SK-N-SH (cell line): ENCODE data around the gene LTV1. TPM values are rescaled to one million over a fixed set of nuclear protein-coding genes. Genes with fewer than 3 reads are reported as not detected.

Experiments used
- CTCF ChIA-PET: fragments of 300-600, 350-600 bp; formaldehyde crosslinking; extraction: SDS; loops from one replicate; lab custom pipeline; 2021; lab: Yijun Ruan, JAX
- POLR2A ChIA-PET: fragments of 350-600 bp; sonication (Branson Sonifier 250); formaldehyde crosslinking; extraction: SDS; loops from one replicate; lab custom pipeline; 2020; ENCODE audit warnings: antibody characterized with exemption, inconsistent platforms; lab: Yijun Ruan, JAX
- DNase-seq: peaks from one replicate; pipeline ENCODE4 v3.0.0; 2012
- H2AFZ ChIP-seq: fragments of 200-600 bp; sonication (generic); 2 replicates; pipeline ENCODE4 v1.8.1; 2016; ENCODE audit warnings: antibody characterized with exemption, mild to moderate bottlenecking, low read depth
- H3F3A ChIP-seq: fragments of 200-600 bp; sonication (generic); replicated peaks from 2 replicates; pipeline ENCODE3; 2016; ENCODE audit warnings: antibody characterized with exemption, mild to moderate bottlenecking; ENCODE audit not compliant: insufficient read depth
- H3K27ac ChIP-seq, 2 experiments: fragments of 200-500 bp in 1 of 2; fragments of 200-600 bp in 1 of 2; sonication (Bioruptor generic) in 1 of 2; sonication (generic), shearing (Covaris generic) in 1 of 2; 2 replicates each; pipeline versions ENCODE4 v1.5.1 to v1.6.1; 2014 to 2016; ENCODE audit warnings: low read depth in 2 of 2, inconsistent platforms in 1 of 2, low read length in 1 of 2, mild to moderate bottlenecking in 1 of 2, mixed read lengths in 1 of 2
- H3K27me3 ChIP-seq: fragments of 200-600 bp; sonication (generic), shearing (Covaris generic); 2 replicates; pipeline ENCODE4 v1.6.1; 2016; ENCODE audit warnings: mixed run types; ENCODE audit not compliant: insufficient read depth
- H3K36me3 ChIP-seq, 2 experiments: fragments of 200-500 bp in 1 of 2; fragments of 200-600 bp in 1 of 2; sonication (Bioruptor generic) in 1 of 2; sonication (generic) in 1 of 2; replicated peaks in 1 of 2; 2 replicates each; pipeline versions ENCODE3 to v1.5.1; 2014 to 2016; ENCODE audit warnings: low read length in 1 of 2, mild to moderate bottlenecking in 1 of 2; ENCODE audit not compliant: insufficient read depth in 2 of 2, control insufficient read depth in 1 of 2
- H3K4me1 ChIP-seq, 2 experiments: fragments of 200-500 bp in 1 of 2; fragments of 200-600 bp in 1 of 2; sonication (Bioruptor generic) in 1 of 2; sonication (generic), shearing (Covaris generic) in 1 of 2; 2 replicates each; pipeline versions ENCODE4 v1.5.1 to v1.6.1; 2014 to 2016; ENCODE audit warnings: low read depth in 1 of 2, low read length in 1 of 2, mixed run types in 1 of 2; ENCODE audit not compliant: insufficient read depth in 2 of 2, control insufficient read depth in 1 of 2
- H3K4me2 ChIP-seq: fragments of 200-600 bp; sonication (generic), shearing (Covaris generic); 2 replicates; pipeline ENCODE4 v1.6.1; 2017; ENCODE audit warnings: mixed run types
- H3K4me3 ChIP-seq, 2 experiments: fragments of 200-500 bp in 1 of 2; fragments of 200-600 bp in 1 of 2; sonication (Bioruptor generic) in 1 of 2; sonication (generic), shearing (Covaris generic) in 1 of 2; 2 replicates each; pipeline versions ENCODE4 v1.5.1 to v1.8.1; 2014 to 2016; ENCODE audit warnings: low read depth in 2 of 2, inconsistent platforms in 1 of 2, low read length in 1 of 2, mild to moderate bottlenecking in 1 of 2, mixed read lengths in 1 of 2, moderate library complexity in 1 of 2
- H3K79me2 ChIP-seq: fragments of 200-600 bp; sonication (generic); 2 replicates; pipeline ENCODE4 v1.8.1; 2017; ENCODE audit warnings: mild to moderate bottlenecking; ENCODE audit not compliant: insufficient read depth
- H3K9ac ChIP-seq: fragments of 200-600 bp; sonication (generic); 2 replicates; pipeline ENCODE4 v1.6.1; 2017; ENCODE audit warnings: mixed run types
- H3K9me2 ChIP-seq: fragments of 200-600 bp; sonication (generic); 2 replicates; pipeline ENCODE4 v1.6.1; 2017; ENCODE audit warnings: mixed run types
- H3K9me3 ChIP-seq: fragments of 200-600 bp; sonication (generic); 2 replicates; pipeline ENCODE4 v1.6.1; 2017; ENCODE audit warnings: mixed run types, mild to moderate bottlenecking, moderate library complexity
- H4K20me1 ChIP-seq: fragments of 200-600 bp; sonication (generic); 2 replicates; pipeline ENCODE4 v1.6.1; 2017; ENCODE audit warnings: mild to moderate bottlenecking, mixed run types; ENCODE audit not compliant: insufficient read depth
- EP300 ChIP-seq, 2 experiments: IDR thresholded peaks; 2 replicates each; pipeline versions ENCODE4 v1.4.0 to v1.6.1; 2012; ENCODE audit warnings: borderline replicate concordance in 1 of 2, low read depth in 1 of 2, low read length in 1 of 2
- EZH2phosphoT487 ChIP-seq: fragments of 200-600 bp; sonication (generic); IDR thresholded peaks from 2 replicates; pipeline ENCODE4 v1.6.1; 2017; ENCODE audit warnings: low read depth, mixed run types, mild to moderate bottlenecking, antibody characterized with exemption, moderate library complexity, borderline replicate concordance
- FOXJ3 ChIP-seq: sonication (generic); formaldehyde crosslinking; IDR thresholded peaks from 2 replicates; pipeline ENCODE4 v1.5.1; 2020; ENCODE audit warnings: mild to moderate bottlenecking, missing genetic modification reagents
- FOXM1 ChIP-seq: IDR thresholded peaks from 2 replicates; pipeline ENCODE4 v1.4.0; 2012; ENCODE audit warnings: low read depth, mild to moderate bottlenecking
- GABPA ChIP-seq: IDR thresholded peaks from 2 replicates; pipeline ENCODE4 v1.4.0; 2012; ENCODE audit warnings: low read depth, mild to moderate bottlenecking
- GATA2 ChIP-seq: sonication (generic); formaldehyde crosslinking; IDR thresholded peaks from 2 replicates; pipeline ENCODE4 v1.5.0; 2020; ENCODE audit warnings: mild to moderate bottlenecking, missing genetic modification reagents
- JUND ChIP-seq: IDR thresholded peaks from 2 replicates; pipeline ENCODE4 v1.4.0; 2012
- NFIC ChIP-seq: IDR thresholded peaks from 2 replicates; pipeline ENCODE4 v1.4.0; 2012; ENCODE audit warnings: borderline replicate concordance
- POLR2AphosphoS5 ChIP-seq: IDR thresholded peaks from 2 replicates; pipeline ENCODE4 v1.6.1; 2012; ENCODE audit warnings: low read depth, low read length
- RCOR1 ChIP-seq: fragments of 150-350 bp; IDR thresholded peaks from 2 replicates; pipeline ENCODE4 v1.6.1; 2017; ENCODE audit warnings: antibody characterized with exemption, low read length
- RXRA ChIP-seq: IDR thresholded peaks from 2 replicates; pipeline ENCODE4 v1.4.0; 2012; ENCODE audit warnings: low read depth, mild to moderate bottlenecking, borderline replicate concordance
- SMC3 ChIP-seq: IDR thresholded peaks from 2 replicates; pipeline ENCODE4 v1.6.1; 2012; ENCODE audit warnings: low read depth, low read length, improper control_type of control experiment
- TCF12 ChIP-seq: IDR thresholded peaks from 2 replicates; pipeline ENCODE4 v1.4.0; 2012
- TEAD4 ChIP-seq: IDR thresholded peaks from 2 replicates; pipeline ENCODE4 v1.4.0; 2012; ENCODE audit warnings: mild to moderate bottlenecking, borderline replicate concordance; ENCODE audit not compliant: insufficient read depth
- YY1 ChIP-seq: IDR thresholded peaks from 2 replicates; pipeline ENCODE4 v1.4.0; 2012; ENCODE audit warnings: low read depth, mild to moderate bottlenecking
- whole genome bisulfite sequencing: methylation state at CpG from one replicate; pipeline ENCODE4 v1.1.6; 2017; ENCODE audit warnings: low lambda C conversion rate; 5-methylcytosine and 5-hydroxymethylcytosine counted together
- polyA plus RNA-seq, 3 experiments: library from polyadenylated mRNA; depleted of rRNA; stranded (reverse); fragments of >200 nt; gene quantifications; 2 replicates each; pipeline ENCODE4 v1.2.3, GENCODE V29; 2012
- TF ChIP-seq, protein P1 (sequence below): fragments of 150-350 bp; IDR thresholded peaks from 2 replicates; pipeline ENCODE4 v1.6.1; 2017; ENCODE audit warnings: antibody characterized with exemption, low read length, low read depth, borderline replicate concordance
- TF ChIP-seq, protein P2 (sequence below): fragments of 200-600 bp; sonication (generic); IDR thresholded peaks from 2 replicates; pipeline ENCODE4 v1.6.1; 2017; ENCODE audit warnings: antibody characterized with exemption, mild to moderate bottlenecking, moderate library complexity
- TF ChIP-seq, protein P3 (sequence below): IDR thresholded peaks from 2 replicates; pipeline ENCODE4; 2012

Gene LTV1
- polyA plus RNA-seq, 1 of the 3 experiments (the other 2 are of a cell fraction) = 19.4 TPM

DNA sequence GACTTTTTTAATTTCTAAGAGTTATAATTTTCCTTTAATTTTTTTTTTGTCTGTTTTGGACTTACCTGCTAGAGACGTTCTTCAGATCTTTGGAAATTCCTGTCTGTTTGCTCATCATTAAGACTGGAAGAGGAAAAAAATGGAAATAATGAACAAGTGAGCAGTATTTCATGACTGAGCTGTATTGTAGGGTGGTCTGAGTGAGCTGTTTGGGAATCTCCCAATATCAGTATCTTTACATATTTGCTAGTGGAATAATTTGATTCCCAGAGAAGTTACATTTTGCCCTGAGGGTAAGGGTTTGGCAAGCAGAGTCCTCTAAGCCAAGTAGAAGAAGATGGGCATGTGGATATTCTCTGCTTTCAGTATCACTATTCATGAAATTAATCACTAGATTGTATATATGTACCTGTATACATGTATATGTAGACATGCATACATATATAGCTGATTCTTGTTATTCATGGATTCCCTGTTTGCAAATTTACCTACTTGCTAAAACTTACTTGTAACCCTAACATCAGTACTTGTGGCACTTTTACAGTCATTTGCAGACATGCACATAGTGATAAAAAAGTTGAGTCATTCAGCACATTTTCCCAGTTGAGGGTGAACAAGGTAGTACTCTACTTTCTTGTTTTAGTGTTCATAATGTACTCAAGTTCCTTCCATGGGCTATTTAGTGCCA lies 34.6 kb downstream of the LTV1 start:
- no peaks in the 10 kb centered on the region for H3K27me3 ChIP-seq
- no peaks in the 10 kb centered on the region for H3K9me2 ChIP-seq
- no peaks in the 10 kb centered on the region for H4K20me1 ChIP-seq
- H3K4me2 ChIP-seq = no peak overlapping the region
- no peaks in the 10 kb centered on the region for H3K36me3 ChIP-seq
- H3F3A ChIP-seq = no peaks in the 10 kb centered on the region
- no peak overlapping the region for H3K27ac ChIP-seq
- 41% methylated on average over 1 of the region's 1 CpG for WGBS
- no peak overlapping the region for H3K9ac ChIP-seq
- ChIA-PET CTCF (no interaction called here), POLR2A (no interaction called here)
- H3K9me3 ChIP-seq = no peaks in the 10 kb centered on the region
- H3K4me3 ChIP-seq = no peak overlapping the region
- no peaks in the 10 kb centered on the region for H3K79me2 ChIP-seq
- no peak overlapping the region for H2AFZ ChIP-seq
- DNase-seq = no peak
- TF ChIP-seq RXRA (no peak), TCF12 (no peak), JUND (no peak), EP300 (IDR thresholded peaks at IDR 0.05; ENCODE audit: borderline replicate concordance in 1 of 2, low read depth in 1 of 2, low read length in 1 of 2) (no peak), FOXJ3 (no peak), RCOR1 (no peak), TEAD4 (no peak), SMC3 (no peak), YY1 (no peak), GABPA (no peak), EZH2phosphoT487 (no peak), FOXM1 (no peak), POLR2AphosphoS5 (no peak), NFIC (no peak), GATA2 (CRISPR knock-in tag) (no peak)
- TF ChIP-seq, protein P1, sequence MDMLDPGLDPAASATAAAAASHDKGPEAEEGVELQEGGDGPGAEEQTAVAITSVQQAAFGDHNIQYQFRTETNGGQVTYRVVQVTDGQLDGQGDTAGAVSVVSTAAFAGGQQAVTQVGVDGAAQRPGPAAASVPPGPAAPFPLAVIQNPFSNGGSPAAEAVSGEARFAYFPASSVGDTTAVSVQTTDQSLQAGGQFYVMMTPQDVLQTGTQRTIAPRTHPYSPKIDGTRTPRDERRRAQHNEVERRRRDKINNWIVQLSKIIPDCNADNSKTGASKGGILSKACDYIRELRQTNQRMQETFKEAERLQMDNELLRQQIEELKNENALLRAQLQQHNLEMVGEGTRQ = no peak
- TF ChIP-seq, protein P2, sequence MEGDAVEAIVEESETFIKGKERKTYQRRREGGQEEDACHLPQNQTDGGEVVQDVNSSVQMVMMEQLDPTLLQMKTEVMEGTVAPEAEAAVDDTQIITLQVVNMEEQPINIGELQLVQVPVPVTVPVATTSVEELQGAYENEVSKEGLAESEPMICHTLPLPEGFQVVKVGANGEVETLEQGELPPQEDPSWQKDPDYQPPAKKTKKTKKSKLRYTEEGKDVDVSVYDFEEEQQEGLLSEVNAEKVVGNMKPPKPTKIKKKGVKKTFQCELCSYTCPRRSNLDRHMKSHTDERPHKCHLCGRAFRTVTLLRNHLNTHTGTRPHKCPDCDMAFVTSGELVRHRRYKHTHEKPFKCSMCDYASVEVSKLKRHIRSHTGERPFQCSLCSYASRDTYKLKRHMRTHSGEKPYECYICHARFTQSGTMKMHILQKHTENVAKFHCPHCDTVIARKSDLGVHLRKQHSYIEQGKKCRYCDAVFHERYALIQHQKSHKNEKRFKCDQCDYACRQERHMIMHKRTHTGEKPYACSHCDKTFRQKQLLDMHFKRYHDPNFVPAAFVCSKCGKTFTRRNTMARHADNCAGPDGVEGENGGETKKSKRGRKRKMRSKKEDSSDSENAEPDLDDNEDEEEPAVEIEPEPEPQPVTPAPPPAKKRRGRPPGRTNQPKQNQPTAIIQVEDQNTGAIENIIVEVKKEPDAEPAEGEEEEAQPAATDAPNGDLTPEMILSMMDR = no peak
- TF ChIP-seq, protein P3, sequence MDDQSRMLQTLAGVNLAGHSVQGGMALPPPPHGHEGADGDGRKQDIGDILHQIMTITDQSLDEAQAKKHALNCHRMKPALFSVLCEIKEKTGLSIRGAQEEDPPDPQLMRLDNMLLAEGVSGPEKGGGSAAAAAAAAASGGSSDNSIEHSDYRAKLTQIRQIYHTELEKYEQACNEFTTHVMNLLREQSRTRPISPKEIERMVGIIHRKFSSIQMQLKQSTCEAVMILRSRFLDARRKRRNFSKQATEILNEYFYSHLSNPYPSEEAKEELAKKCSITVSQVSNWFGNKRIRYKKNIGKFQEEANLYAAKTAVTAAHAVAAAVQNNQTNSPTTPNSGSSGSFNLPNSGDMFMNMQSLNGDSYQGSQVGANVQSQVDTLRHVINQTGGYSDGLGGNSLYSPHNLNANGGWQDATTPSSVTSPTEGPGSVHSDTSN = no peak
- no peaks in the 10 kb centered on the region for H3K4me1 ChIP-seq
